Nephron progenitor cell (in vitro differentiated cells): ENCODE measurements around the gene DEAF1.
A peak's percentile ranks its signal among the peaks of the same experiment; 100 is the strongest.
"Not testable (repeated sequence)": the region's sequence is repeated elsewhere in the genome, so short reads cannot be mapped to it uniquely, and the experiment has no call there.

ENCODE experiments used
- DNase-seq: peaks from one replicate; pipeline ENCODE4 v3.0.0; 2021
- H3K27ac Mint-ChIP-seq: 2 replicates; pipeline ENCODE4 v1.8.0; 2021; ENCODE audit warnings: mild to moderate bottlenecking, moderate library complexity, mixed read lengths
- H3K27me3 Mint-ChIP-seq: 2 replicates; pipeline ENCODE4 v1.8.0; 2021; ENCODE audit warnings: mild to moderate bottlenecking, low read depth, mixed read lengths; ENCODE audit not compliant: poor library complexity
- H3K36me3 Mint-ChIP-seq: 2 replicates; pipeline ENCODE4 v1.8.0; 2021; ENCODE audit warnings: low read depth, mixed read lengths
- H3K4me1 Mint-ChIP-seq: 2 replicates; pipeline ENCODE4 v1.8.0; 2021; ENCODE audit warnings: mixed read lengths
- H3K4me3 Mint-ChIP-seq: 2 replicates; pipeline ENCODE4 v1.8.0; 2021; ENCODE audit warnings: mild to moderate bottlenecking, moderate library complexity, mixed read lengths
- H3K9me3 Mint-ChIP-seq: 2 replicates; pipeline ENCODE4 v1.8.0; 2021; ENCODE audit warnings: mild to moderate bottlenecking, moderate library complexity, mixed read lengths
- TF ChIP-seq, protein P1 (sequence below): fragments of 200-600 bp; sonication (generic); IDR thresholded peaks from 2 replicates; pipeline ENCODE4 v1.5.0; 2021; ENCODE audit warnings: antibody characterized with exemption

The DEAF1 gene

DNA sequence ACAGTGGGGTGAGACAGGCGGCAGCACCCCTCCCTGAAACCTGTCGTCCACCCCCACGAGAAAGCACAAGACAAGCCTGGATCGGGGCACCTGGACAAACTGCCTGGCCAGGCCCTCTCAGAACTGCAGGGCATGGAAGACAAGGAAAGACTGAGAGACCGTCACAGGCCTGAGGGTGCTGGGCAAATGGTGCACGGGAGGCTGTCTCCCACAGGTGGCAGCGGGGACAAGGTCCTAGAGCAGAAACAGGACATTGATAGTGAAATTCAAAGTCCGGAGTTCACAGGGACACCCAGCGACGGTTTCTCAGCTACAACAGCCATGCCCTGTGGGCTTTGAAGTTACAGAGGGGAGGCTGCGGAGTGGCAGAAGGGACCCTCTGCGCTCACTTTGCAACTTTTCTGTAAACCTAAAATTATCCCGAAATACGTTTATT lies 37.3 kb downstream of the DEAF1 start:
- no peak for DNase-seq
- Mint-ChIP-seq H3K4me1 (no peaks in the 10 kb centered on the region), H3K27me3 (peaks cover 2% of the 10 kb centered on the region), H3K36me3 (peaks cover 12% of the 10 kb centered on the region), H3K9me3 (no peaks in the 10 kb centered on the region), H3K27ac (no peak overlapping the region), H3K4me3 (no peak overlapping the region)
- TF ChIP-seq, protein P1, sequence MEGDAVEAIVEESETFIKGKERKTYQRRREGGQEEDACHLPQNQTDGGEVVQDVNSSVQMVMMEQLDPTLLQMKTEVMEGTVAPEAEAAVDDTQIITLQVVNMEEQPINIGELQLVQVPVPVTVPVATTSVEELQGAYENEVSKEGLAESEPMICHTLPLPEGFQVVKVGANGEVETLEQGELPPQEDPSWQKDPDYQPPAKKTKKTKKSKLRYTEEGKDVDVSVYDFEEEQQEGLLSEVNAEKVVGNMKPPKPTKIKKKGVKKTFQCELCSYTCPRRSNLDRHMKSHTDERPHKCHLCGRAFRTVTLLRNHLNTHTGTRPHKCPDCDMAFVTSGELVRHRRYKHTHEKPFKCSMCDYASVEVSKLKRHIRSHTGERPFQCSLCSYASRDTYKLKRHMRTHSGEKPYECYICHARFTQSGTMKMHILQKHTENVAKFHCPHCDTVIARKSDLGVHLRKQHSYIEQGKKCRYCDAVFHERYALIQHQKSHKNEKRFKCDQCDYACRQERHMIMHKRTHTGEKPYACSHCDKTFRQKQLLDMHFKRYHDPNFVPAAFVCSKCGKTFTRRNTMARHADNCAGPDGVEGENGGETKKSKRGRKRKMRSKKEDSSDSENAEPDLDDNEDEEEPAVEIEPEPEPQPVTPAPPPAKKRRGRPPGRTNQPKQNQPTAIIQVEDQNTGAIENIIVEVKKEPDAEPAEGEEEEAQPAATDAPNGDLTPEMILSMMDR: no peak

DNA sequence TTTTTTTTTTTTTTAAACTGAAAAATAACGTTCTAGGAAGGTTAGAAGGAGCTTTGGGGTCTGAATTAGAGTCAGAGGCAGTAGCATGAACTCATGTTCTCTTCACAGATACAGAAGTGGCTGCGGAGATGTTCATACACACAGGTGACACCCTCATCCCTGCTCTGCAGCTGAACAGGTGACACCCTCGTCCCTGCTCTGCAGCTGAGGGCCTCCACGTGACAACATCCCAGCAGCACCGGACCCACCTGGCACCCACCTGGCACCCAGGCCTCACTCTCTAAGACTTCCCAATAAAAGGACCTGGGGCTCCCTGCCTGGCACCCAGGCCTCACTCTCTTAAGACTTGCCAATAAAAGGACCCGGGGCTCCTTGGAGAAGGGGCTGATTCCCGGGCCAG lies 38.2 kb downstream of the DEAF1 start:
- Mint-ChIP-seq H3K27ac (no peak overlapping the region), H3K36me3 (peaks cover 16% of the 10 kb centered on the region), H3K4me1 (no peaks in the 10 kb centered on the region), H3K4me3 (no peak overlapping the region), H3K9me3 (no peaks in the 10 kb centered on the region), H3K27me3 (peaks cover 2% of the 10 kb centered on the region)
- TF ChIP-seq, protein P1: no peak
- DNase-seq: no peak

- H3K27ac Mint-ChIP-seq: no peak overlapping the region
- no peaks in the 10 kb centered on the region for H3K9me3 Mint-ChIP-seq
- DNase-seq: no peak
- TF ChIP-seq, protein P1: no peak
- H3K36me3 Mint-ChIP-seq: peaks cover 21% of the 10 kb centered on the region
- peaks cover 2% of the 10 kb centered on the region for H3K27me3 Mint-ChIP-seq
- no peaks in the 10 kb centered on the region for H3K4me1 Mint-ChIP-seq
- no peak overlapping the region for H3K4me3 Mint-ChIP-seq
Measured at GRCh38 chr11:656426-656825, 38.6 kb downstream of the DEAF1 start.

- H3K4me3 Mint-ChIP-seq: no peak overlapping the region
- no peak for DNase-seq
- H3K9me3 Mint-ChIP-seq: no peaks in the 10 kb centered on the region
- H3K36me3 Mint-ChIP-seq: peaks cover 31% of the 10 kb centered on the region
- H3K27ac Mint-ChIP-seq: peak overlapping the region; percentile 86
- H3K27me3 Mint-ChIP-seq: peaks cover 2% of the 10 kb centered on the region
- TF ChIP-seq, protein P1: no peak
- H3K4me1 Mint-ChIP-seq: no peaks in the 10 kb centered on the region
Measured at GRCh38 chr11:655036-655726, 39.8 kb downstream of the DEAF1 start.

DNA sequence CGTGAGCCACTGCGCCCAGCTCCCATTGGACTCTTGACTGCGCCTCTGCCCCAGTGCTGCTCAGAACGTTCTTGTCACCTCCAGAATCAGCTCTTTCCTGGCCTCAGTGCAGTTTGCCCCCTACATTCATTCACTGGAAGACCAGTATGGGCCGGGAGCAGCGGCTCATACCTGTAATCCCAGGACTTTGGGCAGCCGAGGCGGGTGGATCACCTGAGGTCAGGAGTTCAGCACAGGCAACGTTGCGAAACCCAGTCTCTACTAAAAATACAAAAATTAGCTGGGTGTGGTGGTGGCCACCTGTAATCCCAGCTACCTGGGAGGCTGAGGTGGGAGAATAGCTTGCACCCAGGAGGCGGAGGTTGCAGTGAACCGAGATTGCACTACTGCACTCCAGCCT lies 40.6 kb downstream of the DEAF1 start:
- not testable (repeated sequence) for H3K4me3 Mint-ChIP-seq, H3K9me3 Mint-ChIP-seq, H3K27me3 Mint-ChIP-seq, H3K4me1 Mint-ChIP-seq, DNase-seq, H3K27ac Mint-ChIP-seq
- peaks cover 38% of the 10 kb centered on the region for H3K36me3 Mint-ChIP-seq

DNA sequence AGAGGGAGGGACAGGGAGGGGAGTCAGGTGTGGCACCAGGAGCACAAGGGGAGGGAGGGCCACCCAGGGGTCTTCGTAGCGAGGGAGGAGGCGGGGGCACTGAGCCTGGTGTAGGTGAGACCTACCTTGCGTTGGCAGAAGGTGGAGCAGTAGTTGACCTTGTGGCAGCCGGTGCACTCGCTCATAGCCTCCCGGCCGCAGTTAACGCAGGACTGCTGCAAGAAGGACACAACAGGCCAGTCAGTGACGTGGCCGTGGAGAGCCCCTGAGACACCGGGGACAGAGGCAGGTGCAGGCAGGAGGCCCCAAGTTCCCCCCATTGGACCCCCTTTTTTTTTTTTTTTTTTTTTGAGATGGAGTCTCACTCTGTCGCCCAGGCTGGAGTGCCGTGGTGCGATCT lies 41.2 kb downstream of the DEAF1 start:
- Mint-ChIP-seq H3K9me3 (no peaks in the 10 kb centered on the region), H3K27ac (no peak overlapping the region), H3K4me1 (no peaks in the 10 kb centered on the region), H3K36me3 (peaks cover 41% of the 10 kb centered on the region), H3K4me3 (no peak overlapping the region), H3K27me3 (no peaks in the 10 kb centered on the region)
- TF ChIP-seq, protein P1: no peak
- no peak for DNase-seq

DNA sequence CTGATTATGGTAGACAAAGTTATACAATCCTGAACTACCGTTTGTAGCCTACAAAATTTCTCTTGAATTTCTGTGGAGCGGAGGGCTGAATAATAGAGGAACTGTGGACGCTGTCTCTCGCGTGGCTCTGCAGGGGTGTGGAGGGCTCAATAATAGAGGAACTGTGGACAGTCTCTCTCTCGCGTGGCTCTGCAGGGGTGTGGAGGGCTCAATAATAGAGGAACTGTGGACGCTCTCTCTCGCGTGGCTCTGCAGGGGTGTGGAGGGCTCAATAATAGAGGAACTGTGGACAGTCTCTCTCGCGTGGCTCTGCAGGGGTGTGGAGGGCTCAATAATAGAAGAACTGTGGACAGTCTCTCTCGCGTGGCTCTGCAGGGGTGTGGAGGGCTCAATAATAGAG lies 41.9 kb downstream of the DEAF1 start:
- H3K9me3 Mint-ChIP-seq, H3K27ac Mint-ChIP-seq, H3K27me3 Mint-ChIP-seq: not testable (repeated sequence)

More for the DNA sequence above, 41.9 kb downstream of the DEAF1 start:
- DNase-seq, H3K4me3 Mint-ChIP-seq, H3K4me1 Mint-ChIP-seq: not testable (repeated sequence)
- H3K36me3 Mint-ChIP-seq: peaks cover 47% of the 10 kb centered on the region
